ENCODE data around the gene TAAR8.

DNA sequence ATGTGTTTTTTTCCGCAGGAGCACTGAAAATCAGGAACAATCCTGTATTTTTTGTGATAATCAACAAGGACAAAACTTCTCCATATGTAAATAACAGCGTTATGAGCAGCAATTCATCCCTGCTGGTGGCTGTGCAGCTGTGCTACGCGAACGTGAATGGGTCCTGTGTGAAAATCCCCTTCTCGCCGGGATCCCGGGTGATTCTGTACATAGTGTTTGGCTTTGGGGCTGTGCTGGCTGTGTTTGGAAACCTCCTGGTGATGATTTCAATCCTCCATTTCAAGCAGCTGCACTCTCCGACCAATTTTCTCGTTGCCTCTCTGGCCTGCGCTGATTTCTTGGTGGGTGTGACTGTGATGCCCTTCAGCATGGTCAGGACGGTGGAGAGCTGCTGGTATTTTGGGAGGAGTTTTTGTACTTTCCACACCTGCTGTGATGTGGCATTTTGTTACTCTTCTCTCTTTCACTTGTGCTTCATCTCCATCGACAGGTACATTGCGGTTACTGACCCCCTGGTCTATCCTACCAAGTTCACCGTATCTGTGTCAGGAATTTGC is 17.8 kb downstream of the TAAR8 start, which contains the start of gene TAAR6:
- TF ChIP-seq, protein P1, sequence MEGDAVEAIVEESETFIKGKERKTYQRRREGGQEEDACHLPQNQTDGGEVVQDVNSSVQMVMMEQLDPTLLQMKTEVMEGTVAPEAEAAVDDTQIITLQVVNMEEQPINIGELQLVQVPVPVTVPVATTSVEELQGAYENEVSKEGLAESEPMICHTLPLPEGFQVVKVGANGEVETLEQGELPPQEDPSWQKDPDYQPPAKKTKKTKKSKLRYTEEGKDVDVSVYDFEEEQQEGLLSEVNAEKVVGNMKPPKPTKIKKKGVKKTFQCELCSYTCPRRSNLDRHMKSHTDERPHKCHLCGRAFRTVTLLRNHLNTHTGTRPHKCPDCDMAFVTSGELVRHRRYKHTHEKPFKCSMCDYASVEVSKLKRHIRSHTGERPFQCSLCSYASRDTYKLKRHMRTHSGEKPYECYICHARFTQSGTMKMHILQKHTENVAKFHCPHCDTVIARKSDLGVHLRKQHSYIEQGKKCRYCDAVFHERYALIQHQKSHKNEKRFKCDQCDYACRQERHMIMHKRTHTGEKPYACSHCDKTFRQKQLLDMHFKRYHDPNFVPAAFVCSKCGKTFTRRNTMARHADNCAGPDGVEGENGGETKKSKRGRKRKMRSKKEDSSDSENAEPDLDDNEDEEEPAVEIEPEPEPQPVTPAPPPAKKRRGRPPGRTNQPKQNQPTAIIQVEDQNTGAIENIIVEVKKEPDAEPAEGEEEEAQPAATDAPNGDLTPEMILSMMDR (IDR thresholded peaks at IDR 0.05): no peak
- no peak for TF ChIP-seq POLR2A (IDR thresholded peaks at IDR 0.05)

Measured in right lobe of liver (tissue), 4 donors.